ENCODE results near the gene SPIRE1.

- TF ChIP-seq CTCF (conservative IDR thresholded peaks at IDR 0.05; ENCODE audit: low read length) (no peak), EZH2phosphoT487 (IDR thresholded peaks at IDR 0.05; ENCODE audit: borderline replicate concordance) (no peak)
These were observed 42.2 kb downstream of the SPIRE1 start for GRCh38 chr18:12615748-12616147.

Measured in Loucy (cell line).